DMS53 treated with DMSO at 0.1 percent for 48 hours (cell line): Measurements from ENCODE around the gene TRIM40.

Source experiments
- DNase-seq: peaks from one replicate; lab custom pipeline; 2025; ENCODE audit not compliant: unreplicated experiment; lab: John Stamatoyannopoulos, UW

TRIM40 gene

GRCh38 chr6:30147096-30147495, 11.2 kb downstream of the TRIM40 start:
- DNase-seq, result no peak

GRCh38 chr6:30149234-30149633, 13.3 kb downstream of the TRIM40 start:
- DNase-seq, result no peak

GRCh38 chr6:30149858-30150550, 14.1 kb downstream of the TRIM40 start:
- no peak for DNase-seq

- no peak for DNase-seq
These were observed 14.9 kb downstream of the TRIM40 start for GRCh38 chr6:30150671-30151395.

- no peak for DNase-seq
These were observed 15.6 kb downstream of the TRIM40 start for GRCh38 chr6:30151580-30151979.

- DNase-seq, result no peak
These were observed 16.2 kb downstream of the TRIM40 start for GRCh38 chr6:30152016-30152673.

- DNase-seq, result no peak
These were observed 17.1 kb downstream of the TRIM40 start for GRCh38 chr6:30152910-30153610.

GRCh38 chr6:30154061-30154460, 18.1 kb downstream of the TRIM40 start:
- DNase-seq, result no peak

GRCh38 chr6:30154709-30155519, 19.0 kb downstream of the TRIM40 start:
- DNase-seq, result no peak

- DNase-seq, result no peak
These were observed 19.8 kb downstream of the TRIM40 start for GRCh38 chr6:30155520-30156261.

GRCh38 chr6:30156262-30156599, 20.3 kb downstream of the TRIM40 start:
- no peak for DNase-seq

- DNase-seq, result no peak
These were observed 20.8 kb downstream of the TRIM40 start for GRCh38 chr6:30156774-30157173.

GRCh38 chr6:30157581-30157980, 21.6 kb downstream of the TRIM40 start:
- no peak for DNase-seq

GRCh38 chr6:30157999-30158398, 22.1 kb downstream of the TRIM40 start:
- no peak for DNase-seq

GRCh38 chr6:30158475-30159040, 22.6 kb downstream of the TRIM40 start:
- DNase-seq, result no peak

GRCh38 chr6:30160008-30160784, 24.3 kb downstream of the TRIM40 start:
- no peak for DNase-seq

- no peak for DNase-seq
These were observed 25.0 kb downstream of the TRIM40 start, which contains the start of gene TRIM10 for GRCh38 chr6:30160785-30161531. Gene TRIM10 (minus strand): TSS chr6:30161211. CDS start chr6:30160858, 353 bp downstream.
